ENCODE results near the gene ZNF69.
A peak's percentile ranks its signal among the peaks of the same experiment; 100 is the strongest.
"Not testable (repeated sequence)": the region's sequence is repeated elsewhere in the genome, so short reads cannot be mapped to it uniquely, and the experiment has no call there.

Gene ZNF69

DNA sequence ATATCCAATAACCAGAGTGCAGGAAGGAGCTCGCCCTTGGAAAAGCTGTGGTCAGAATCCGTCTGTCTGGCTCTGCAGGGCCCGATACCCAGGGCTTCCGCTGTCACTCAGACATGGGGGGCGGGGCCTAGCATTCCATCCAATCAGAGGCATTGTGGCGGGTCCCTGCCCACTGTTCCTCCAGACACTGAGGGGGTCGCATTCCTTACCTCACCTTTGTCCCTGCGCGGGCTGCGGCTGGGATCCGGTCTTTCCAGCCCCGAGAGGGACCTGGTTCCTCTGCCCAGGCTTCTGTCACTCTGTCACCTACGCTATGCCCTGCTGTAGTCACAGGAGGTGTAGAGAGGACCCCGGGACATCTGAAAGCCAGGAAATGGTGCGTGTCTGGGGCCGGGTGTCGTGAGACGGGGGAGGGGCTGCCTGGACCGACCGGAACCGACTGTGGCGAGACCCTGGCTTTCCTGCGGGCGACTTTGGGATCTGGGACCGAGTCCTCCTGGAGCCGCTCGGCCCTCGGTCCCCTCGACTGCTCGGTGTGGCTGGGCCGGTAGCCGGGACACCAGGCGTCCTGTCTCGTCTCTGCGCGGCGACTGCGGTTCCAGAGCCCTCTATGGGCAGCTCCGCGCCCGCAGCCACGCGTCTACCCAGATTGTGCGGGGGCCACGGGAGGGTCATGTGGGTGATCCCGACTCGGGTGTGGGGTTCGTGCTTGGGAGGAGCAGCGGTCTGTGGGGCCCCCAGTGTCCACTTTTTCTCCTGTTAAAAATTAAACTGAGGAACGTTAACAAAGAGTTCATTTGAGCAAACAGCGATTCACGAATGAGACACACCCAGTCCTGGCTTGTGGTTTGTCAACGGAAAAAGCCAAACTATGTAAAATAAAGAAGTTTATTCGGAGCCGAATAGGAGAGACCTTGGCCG lies at the start of gene ZNF69:
Gene ZNF69 (plus strand): TSS at position 172 of the 921 bp plus-strand sequence. CDS start 142 bp downstream, at position 314.
- peak; percentile 96 for DNase-seq (ENCODE audit: low spot score)

DNA sequence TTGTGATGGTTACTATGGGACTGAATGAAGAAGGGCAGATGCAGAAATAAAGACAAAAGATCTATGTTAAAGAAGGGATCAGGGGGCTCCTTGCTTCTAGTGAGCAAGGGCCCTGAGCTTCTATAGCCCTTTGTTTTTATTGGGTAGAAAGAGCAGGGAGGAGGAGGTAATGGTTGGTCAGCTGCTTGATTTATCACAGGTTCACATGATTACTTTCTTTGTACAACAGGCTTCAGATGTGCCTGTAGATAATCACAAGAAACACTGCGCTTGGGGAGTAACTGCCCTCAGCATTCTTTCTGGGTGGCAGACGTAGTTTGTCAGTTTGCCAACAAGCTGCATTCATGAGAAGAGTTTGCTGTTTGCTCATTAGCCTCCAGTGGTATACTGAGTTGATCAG lies 43.9 kb upstream of the ZNF69 start:
- no peak for DNase-seq (ENCODE audit: low spot score)

DNA sequence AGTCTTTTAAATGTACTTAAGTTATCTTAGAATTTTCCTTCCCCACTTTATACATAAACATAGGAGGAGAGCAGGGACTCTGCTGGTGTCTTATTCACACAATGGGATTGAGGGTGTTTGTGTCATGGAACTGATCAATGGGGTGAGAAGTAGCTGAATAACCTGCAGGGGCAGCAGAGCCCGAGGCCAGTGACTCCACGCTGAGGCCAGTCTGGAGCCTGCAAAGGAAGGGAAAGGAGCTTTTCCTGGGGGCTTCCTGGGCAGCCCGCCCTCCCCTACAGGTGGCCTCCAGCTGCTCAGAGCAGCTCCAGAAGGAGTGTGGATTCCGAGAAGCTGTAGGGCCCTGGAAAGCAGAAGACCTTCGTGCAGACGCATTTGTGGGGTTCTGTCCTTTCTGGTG lies 40.0 kb upstream of the ZNF69 start:
- DNase-seq (ENCODE audit: low spot score), result not testable (repeated sequence)

DNA sequence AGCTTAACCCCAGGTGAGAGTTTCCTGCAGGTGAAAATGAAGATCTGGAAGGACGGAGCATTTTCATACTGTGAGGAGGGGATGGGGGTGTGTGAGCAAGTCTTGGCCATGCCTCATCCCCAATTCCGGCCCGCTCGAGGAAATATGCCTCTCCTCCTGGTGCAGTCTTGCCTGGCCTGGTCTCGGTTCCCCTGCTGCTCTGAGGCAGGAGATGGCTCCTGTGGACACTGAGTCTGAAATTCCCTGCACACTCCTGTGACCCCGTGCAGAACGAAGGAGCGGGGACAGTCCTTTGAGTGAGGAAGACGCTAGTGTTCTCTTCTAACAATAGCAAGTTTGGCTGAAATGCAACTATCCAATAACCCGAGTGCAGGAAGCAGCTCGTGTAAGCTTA lies 39.4 kb upstream of the ZNF69 start:
- DNase-seq (ENCODE audit: low spot score), result no peak

DNA sequence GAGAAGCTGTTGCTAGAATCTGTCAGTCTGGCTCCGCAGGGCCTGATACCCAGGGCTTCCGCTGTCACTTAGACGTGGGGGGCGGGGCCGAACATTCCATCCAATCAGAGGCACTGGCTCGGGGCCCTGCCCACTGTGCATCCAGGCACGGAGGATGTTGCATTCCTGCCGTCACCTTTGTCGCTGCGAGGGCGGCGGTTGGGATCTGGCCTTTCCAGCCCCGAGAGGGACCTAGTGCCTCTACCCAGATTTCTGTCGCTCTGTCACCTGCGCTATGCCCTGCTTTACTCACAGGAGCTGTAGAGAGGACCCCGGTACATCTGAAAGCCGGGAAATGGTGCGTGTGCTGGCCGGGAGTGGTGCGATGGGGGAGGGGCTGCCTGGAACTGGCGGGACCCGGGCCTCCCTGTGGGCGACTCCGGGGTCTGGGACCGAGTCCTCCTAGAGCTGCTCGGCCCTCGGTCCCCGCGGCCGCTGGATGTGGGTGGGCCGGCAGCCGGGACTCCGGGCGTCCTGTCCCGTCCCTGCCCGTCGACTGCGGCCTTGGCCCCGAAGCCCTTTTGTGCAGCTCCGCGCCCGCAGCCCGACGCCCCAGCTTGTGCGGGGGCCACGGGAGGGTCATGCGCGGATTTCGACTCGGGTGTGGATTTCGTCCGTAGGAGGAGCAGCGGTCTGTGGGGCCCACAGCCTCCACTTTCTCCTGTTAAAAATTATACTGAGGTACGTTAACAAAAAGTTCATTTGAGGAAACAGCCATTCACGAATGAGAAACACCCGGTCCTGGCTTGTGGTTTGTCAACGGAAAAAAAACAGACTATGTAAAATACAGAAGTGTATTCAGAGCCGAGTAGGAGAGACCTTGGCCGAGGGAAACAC lies 38.8 kb upstream of the ZNF69 start, which contains the start of gene ZNF439:
Gene ZNF439 (plus strand): TSS at position 133 of the 876 bp plus-strand sequence. CDS start 142 bp downstream, at position 275.
- DNase-seq (ENCODE audit: low spot score), result peak; percentile 52

- DNase-seq (ENCODE audit: low spot score), result not testable (repeated sequence)
Observed at GRCh38 chr19:11850289-11850688, 37.3 kb upstream of the ZNF69 start.

- no peak for DNase-seq (ENCODE audit: low spot score)
Observed at GRCh38 chr19:11853358-11853757, 34.2 kb upstream of the ZNF69 start.

DNA sequence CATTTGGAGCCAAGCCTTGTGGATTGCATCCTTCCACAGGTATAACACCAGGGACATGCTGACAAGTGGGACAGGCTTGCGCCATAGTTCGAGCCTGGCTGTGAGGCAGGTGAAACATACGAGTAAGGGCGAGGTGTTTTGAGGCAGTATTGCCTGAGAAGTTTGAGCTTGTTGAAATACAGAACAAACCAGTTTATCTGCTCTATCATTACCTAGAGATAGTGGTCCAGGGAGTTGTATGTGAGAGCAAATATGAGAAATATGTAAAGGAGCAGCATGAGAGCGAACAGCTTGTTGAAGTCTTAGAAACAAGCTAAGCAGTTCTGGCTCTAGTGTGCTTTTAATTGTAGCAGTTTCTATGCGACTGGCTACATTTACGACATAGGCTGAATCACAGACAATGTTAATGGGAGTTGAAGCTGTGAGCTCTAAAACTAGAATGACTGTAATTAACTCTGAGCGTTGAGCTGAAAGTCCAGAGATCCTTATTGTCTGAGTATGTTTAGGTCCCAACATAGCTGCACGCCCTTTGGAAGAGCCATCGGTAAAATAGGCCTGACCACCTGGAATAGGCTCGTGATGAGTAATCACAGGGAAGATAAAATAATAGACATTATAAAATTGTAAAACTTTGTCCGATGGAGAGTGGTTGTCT lies 30.9 kb upstream of the ZNF69 start:
- DNase-seq (ENCODE audit: low spot score), result no peak

DNA sequence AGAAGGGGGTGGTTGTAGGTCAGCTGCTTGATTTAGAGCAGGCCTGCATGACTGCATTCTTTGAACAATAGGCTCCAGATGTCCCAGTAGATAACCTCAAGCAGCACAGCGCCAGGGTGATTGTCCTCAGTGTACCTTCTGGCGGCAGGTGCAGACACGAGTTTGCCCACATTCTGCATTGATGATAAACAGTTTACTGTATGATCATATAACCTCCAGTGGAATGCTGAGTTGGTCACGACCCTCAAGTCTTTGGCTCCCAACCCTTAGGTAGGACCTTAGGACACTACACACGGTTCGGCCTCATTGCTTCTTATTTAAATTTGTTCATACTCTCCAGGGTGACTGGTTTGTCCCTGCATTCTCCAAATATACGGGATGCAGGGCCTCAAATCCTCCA lies 26.9 kb upstream of the ZNF69 start:
- DNase-seq (ENCODE audit: low spot score), result no peak

DNA sequence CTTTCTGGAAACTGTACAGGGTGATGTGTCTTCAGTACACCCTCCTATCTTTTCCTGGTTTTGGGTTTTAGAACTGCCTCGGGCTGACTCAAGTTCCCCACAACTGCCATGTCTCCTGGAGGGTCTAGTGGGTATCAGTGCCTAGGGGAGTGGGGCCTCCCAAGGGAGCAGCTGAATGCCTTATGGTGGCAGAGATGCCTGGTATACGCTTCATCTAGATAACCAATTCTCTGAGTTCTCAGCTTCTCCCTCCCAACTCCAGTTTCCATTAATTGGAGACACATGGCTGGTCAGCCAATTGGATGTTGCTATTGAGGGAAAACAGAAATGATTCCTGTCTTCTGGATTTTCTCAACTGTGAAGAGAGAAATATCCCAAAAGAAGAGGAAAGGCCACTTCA lies 26.3 kb upstream of the ZNF69 start:
- DNase-seq (ENCODE audit: low spot score), result no peak

- not testable (repeated sequence) for DNase-seq (ENCODE audit: low spot score)
Observed at GRCh38 chr19:11867766-11868165, 19.8 kb upstream of the ZNF69 start.

- DNase-seq (ENCODE audit: low spot score), result no peak
Observed at GRCh38 chr19:11868188-11868587, 19.4 kb upstream of the ZNF69 start.

DNA sequence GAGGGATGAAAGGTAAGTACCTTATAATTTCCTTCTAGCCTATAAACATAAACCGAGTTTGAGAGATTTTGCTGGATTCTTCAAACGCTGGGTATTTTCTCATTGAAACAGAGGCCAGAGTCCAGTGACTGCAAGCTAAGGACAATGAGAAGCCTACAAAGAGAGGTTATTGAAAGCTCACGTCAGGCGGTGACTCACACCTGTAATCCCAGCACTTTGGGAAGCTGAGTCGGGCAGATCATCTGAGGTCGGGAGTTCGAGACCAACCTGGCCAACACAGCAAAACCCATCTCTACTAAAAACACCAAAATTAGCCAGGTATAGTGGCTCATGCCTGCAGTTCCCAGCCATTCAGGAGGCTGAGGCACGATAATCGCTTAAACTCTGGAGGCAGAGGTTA lies 15.0 kb upstream of the ZNF69 start:
- DNase-seq (ENCODE audit: low spot score), result no peak

- DNase-seq (ENCODE audit: low spot score), result no peak
Observed at GRCh38 chr19:11873762-11874161, 13.8 kb upstream of the ZNF69 start.

GRCh38 chr19:11879687-11880266 lies 7.8 kb upstream of the ZNF69 start:
- peak; percentile 58 for DNase-seq (ENCODE audit: low spot score)

DNA sequence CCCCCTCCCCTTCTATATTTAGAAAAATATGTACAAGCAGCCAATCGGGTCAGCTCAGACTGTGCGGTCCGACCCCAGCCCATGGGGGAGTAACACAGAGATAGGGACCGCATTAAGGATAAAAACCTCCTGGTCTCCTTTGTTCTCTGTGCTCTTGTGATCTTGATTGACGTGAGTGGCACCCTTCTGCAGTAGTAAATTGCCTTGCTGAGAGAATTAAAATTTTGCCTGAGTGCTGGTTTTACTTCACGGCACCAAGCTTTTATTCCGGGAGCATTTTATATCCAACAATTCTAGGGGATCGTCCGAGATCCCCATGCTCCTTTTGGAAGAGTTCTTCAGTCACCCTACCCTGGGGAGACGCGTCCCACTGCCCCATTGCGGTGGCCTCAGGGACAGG lies 7.0 kb upstream of the ZNF69 start:
- no peak for DNase-seq (ENCODE audit: low spot score)

DNA sequence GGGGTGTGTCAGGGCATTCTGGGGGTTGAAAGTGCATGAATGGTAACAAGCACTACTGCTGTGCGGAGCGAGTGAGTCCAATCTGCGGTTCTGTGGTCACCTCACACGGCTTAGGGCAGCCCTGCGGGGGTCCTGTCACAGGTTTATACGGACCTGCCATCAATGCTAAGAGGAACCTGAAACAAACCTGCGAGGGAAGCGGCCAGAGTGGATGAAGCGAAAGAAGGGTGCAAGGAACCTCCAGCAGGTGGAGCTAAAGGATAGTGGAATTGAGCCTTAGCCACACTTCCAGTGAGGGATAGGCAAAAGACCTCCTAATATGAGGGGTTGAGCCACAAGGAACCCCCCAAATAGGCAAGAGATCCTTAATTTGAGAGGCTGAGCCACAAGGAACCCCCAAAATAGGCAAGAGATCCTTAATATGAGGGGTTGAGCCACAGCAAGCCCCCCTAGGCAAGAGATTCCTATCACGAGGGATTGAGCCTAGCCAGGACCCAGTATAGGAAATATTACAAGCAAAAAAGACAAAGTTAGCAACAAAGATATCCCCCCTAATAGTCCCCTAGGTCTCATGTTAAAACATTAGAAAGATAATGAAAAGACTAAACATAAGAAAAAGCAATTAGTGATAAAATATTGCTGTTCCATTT lies 6.3 kb upstream of the ZNF69 start:
- peak; percentile 76 for DNase-seq (ENCODE audit: low spot score)

- DNase-seq (ENCODE audit: low spot score), result no peak
Observed at GRCh38 chr19:11882606-11883005, 5.0 kb upstream of the ZNF69 start.

DNA sequence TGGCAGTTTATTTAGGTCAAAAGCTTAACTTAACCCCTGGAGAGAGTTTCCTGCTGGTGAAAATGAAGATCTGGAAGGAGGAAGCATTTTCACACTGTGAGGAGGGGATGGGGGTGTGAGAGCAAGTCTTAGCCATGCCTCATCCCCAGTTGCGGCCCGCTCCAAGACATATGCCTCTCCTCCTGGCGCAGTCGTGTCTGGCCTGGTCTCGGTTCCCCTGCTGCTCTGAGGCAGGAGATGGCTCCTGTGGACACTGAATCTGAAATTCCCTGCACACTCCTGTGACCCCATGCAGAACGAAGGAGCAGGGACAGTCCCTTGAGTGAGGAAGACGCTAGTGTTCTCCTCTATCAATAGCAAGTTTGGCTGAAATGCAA lies 360 bp upstream of the ZNF69 start:
- DNase-seq (ENCODE audit: low spot score), result no peak

- not testable (repeated sequence) for DNase-seq (ENCODE audit: low spot score)
Observed at GRCh38 chr19:11889901-11890300, 2.3 kb downstream of the ZNF69 start.

- no peak for DNase-seq (ENCODE audit: low spot score)
Observed at GRCh38 chr19:11890634-11891033, 3.1 kb downstream of the ZNF69 start.
